ENCODE results near the gene ODF4. TPM values are rescaled to one million over a fixed set of nuclear protein-coding genes. Genes with fewer than 3 reads are reported as not detected.
"Not testable (repeated sequence)": the region's sequence is repeated elsewhere in the genome, so short reads cannot be mapped to it uniquely, and the experiment has no call there.

ODF4 gene
- total RNA-seq, 1 donor from 2014 or later = not detected

DNA sequence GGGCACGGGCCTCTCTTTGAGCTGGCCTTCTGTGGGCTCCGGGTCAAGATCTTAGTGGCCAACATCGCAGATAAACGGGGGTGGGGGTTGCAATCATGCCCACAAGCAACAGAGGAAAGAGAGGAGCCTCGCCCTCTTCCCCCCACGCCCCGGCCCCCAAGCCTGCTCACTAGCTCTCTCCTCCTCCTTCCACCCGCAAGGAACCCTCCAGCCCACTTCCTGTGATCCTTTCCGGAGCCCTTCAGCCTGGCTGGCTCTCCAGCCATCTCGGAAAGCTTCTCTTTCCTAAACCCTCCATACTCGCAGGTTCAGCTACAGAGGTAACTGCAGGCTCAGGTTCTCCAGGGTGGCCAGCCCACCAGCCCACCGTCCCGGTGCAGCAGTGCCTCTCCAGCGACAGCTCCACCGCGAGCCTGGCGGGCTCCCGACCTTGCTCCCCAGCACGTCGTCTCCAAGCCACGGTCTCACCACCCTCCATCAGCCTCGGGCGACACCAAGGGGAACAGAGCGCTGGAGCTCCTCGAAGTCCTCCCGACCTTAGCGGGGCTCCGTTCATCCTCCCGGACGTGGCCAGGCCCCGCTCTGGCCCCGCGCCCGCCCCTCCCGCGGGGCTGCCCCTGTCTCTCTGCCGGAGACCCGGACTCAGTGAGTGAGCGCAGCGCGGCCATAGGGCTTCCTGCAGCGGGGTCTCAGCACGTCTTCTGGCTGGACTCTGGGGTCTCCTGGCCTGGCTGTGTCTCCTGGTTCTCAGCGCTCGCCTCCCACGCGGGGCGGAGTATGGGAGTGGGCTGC is 12.9 kb upstream of the ODF4 start:
- peak; percentile 59 for DNase-seq (ENCODE audit: low spot score)

DNA sequence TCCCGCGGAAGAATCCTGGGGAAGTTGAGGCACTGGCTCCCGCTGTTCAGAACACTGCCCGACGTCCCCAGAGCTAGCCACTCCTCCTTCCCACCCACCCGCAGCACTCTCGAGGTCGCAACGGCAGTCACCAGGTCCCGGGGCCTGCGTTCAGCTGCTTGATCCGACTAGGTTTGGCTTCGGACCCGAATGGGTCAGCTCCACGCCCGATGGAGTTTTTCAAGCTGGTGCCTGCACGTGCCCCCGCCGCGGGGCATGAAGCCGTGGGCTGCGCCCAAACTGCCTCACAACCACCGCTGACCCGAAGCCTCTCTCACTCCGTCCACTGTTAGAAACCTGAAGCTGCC is 12.4 kb upstream of the ODF4 start:
- no peak for DNase-seq (ENCODE audit: low spot score)

DNA sequence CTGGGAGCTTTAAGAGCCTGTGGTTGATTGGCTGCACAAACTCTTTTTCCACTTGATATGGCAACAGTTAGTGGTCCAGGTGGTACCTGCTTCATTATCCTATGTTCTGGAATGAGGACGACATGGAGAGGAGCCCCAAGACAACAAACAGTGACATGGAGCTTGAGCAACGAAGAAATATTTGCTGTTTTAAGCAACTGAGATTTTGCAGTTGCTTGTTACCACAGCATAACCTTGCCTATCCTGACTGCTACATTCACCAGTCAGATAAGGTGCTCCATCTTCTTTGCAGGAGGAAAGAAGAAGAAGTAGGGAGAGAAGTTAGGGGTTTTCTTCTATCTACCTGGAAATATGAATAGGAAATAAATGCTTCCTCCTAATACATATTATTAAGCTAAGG is 7.5 kb upstream of the ODF4 start:
- DNase-seq (ENCODE audit: low spot score) = no peak

DNA sequence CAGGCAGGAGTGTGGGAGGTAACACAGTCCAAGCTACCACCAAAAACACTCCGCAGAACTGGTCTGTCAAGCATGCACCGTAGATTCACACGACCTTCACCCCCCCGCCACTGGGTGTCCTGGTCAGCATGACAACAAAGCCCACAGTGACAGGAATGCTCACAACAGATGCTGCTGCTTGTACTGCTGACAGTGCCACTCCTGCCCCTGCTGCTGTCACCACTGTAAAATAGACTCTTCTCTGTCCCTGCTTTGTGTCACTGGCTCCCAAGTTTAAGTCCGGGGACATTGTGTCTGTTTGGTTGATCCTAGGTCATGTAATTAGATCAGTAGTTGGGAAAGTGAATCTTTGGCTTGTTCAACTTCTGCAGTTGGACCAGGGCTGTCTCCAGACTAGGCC is 7.0 kb upstream of the ODF4 start:
- DNase-seq (ENCODE audit: low spot score) = no peak

DNA sequence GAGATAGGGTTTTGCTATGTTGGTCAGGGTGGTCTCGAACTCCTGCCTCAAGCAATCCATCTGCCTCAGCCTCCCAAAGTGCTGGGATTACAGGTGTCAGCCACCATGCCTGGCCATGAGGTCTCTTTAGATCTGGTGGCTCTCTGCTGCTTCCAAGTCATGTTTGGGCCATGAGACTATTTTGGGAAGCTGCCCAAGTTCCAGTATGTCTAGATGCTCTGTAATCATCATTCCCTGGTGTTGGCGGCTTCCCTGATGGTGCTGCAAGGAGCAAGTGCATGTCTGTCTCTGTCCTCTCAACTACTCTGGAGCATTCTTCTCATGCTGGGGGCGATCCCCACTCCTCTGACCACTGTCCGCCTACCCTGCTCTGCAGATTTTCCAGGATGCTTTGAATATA is 6.4 kb upstream of the ODF4 start:
- DNase-seq (ENCODE audit: low spot score) = no peak

DNA sequence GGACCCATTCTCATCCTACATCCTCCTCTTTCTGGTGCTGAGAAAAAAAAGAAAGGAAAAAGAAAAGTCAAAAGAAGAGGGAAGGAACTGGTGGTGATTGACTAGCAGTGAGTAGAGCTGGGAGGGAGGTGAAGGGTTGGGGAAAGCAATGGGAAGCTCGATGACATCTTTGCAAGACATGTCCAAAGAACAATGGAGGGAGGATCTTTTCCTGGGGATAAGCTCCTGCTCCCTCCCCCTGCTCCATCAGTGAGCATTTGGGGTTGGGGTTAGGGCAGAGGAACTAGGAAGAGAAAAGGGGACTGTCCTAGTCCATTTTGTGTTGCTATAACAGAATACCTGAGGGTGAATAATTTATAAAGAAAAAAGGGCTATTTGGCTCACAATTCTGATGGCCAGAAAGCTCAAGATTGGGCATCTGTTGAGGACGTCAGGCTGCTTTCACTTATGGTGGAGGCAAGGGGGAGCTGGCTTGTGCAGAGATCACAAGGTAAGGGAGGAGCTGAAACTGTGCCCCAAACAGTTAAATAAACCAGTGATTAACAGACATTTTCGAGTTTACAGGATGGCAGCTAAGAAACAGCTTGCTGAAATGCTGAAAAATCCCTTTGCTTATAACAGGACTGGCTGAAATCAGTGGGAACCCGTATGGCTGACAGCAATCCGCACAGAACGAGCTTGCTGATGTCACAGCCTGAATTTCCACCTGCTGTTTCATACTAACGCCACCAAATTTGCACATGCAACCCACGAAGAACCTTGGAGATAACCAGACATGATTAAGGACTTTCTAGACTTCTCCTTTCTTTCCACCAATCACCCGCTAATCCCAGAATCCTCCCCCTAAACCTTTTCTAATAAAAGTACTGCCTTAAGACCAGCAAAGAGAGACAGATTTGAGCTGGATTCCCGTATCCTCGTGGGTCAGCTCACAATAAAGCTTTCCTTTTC is 1.6 kb upstream of the ODF4 start:
- DNase-seq (ENCODE audit: low spot score) = no peak

DNA sequence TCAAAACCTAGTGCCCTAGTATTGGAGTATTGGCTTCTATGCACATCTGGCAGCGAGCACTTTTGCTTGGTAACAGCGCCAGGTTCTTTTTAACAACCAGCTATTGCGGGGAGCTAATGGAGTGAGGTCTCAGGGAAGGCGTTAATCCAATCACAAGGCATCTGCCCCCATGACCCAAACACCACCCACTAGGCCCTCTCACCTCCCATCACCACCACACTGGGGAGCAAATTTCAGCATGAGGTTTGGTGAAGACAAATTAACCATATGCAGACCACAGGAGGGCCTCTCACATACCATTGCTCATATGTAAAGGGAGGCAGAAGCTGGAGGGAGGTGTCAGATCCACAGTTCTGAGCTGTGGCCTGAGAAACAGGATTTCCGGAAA is 893 bp upstream of the ODF4 start:
- no peak for DNase-seq (ENCODE audit: low spot score)

DNA sequence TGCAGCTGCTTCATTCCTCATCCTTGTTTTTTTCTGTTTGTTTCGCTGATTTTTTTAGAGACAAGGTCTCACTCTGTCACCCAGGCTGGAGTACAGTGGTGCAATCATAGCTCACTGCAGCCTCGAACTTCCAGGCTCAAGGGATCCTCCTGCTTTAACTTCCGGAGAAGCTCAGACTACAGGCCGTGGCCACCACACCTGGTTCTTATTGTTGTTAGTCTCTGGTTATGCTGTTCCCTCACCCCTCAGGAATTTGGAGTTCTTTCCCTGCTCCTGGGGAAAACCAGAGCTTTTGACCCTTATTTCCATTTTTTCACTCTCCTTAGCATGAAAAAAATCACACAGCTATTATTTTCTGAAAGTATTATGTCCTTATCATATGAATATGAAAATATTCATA is 1.8 kb downstream of the ODF4 start:
- DNase-seq (ENCODE audit: low spot score) = no peak

DNA sequence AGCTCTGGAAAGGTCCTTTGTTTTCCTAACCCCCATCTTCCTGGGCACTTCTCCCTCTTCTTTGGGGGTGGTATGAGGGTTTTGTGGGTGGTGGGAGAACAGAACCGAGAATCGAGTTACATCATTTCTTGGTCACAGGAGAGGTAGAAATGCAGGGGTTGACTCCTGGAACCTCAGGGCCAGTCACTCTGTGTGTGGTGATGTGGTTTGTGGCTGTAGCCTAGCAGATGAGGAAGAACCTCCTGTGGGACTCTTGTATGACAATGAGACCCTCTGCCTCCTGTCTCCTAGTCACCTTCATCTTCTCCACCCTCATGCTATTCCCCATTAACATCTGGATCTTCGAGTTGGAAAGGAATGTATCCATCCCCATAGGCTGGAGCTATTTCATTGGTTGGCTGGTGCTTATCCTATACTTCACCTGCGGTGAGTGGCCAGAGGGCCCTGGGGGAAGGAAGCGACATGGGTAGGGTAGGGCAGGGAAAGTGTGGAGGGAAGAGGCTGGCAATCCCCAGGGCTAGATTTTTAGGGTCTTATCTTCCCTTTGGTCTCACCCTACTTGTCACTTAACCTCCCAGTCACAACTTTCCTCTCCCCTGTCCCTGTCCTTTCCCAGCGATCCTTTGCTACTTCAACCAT is 5.5 kb downstream of the ODF4 start:
- no peak for DNase-seq (ENCODE audit: low spot score)

DNA sequence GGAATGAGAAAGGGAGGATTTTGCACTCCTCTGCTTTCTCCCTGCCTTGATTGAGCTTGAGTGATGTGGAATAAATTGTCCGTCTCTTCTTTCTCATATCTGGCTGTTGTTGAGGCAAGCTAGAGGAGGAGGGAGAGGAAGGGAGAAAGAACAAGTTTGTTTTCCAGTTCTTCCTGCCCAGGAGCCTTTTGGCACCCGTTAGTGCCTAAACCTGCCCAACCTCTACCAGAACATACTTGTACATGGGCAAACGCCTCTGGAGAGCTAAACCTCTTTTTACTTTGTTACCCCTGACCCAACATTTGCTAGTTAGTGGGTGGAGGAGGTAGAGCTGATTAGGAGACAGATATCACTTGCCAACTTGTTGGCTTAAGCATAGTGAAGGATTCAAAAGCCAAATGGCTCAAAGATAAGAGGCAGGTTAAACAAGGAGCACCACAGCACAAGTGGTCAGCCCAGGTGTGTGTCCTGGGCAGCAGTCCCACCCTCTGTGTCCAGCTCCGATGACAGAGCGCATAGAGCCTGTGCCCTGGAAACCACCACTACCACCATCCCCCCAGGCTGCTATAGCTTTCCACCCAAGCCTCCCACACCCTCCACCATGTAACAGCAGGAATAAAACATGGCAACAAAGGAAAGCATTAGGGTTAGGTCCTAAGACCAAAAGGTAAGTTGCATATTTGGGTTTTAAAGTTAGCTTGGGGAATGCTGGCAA is 6.5 kb downstream of the ODF4 start:
- peak; percentile 61 for DNase-seq (ENCODE audit: low spot score)

DNA sequence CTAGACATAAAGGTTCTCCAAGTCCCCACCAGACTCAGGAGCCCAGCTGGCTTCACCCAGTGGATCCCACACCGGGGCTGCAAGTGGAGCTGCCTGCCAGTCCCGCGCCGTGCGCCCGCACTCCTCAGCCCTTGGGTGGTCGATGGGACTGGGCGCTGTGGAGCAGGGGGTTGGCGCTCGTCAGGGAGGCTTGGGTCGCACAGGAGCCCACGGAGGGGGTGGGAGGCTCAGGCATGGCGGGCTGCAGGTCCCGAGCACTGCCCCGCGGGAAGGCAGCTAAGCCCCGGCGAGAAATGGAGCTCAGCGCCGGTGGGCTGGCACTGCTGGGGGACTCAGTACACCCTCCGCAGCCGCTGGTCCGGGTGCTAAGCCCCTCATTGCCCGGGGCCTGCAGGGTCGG is 7.4 kb downstream of the ODF4 start:
- DNase-seq (ENCODE audit: low spot score) = not testable (repeated sequence)

DNA sequence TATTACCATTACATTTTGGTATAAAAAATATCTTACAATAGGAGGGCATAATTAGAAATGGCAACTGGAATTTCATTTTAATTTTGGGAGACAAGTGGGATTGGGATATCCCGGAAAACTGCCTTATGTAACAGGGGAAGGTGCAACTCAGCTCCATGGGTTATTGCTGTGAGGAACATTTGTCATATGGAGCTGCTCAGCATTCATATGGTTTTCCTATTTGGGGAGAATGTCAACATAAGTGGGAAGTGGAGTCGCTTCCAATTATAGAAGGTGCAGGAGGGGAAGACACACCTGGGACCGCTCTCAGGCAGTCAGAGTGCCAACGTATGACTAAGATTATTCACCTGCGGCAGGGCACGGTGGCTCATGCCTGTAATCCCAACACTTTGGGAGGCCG is 10.7 kb downstream of the ODF4 start:
- DNase-seq (ENCODE audit: low spot score) = no peak

DNA sequence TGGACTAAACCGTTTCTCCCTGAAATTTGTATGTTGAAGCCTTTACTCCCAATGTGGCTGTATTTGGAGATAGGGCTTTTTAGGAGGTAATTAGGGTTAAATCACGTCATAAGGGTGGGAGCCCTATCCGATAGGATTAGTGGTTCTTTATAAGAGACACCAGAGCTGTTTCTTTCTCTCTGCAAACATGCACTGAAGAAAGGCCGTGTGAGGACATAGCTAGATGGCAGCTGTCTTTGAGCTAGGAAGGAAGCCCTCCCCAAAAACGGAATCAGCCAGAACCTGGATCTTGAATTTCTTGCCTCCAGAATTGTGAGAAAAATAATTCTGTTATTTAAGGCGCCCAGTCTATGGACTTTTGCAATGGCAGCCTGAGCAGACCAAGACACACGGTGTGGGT is 14.1 kb downstream of the ODF4 start:
- DNase-seq (ENCODE audit: low spot score) = no peak

DNA sequence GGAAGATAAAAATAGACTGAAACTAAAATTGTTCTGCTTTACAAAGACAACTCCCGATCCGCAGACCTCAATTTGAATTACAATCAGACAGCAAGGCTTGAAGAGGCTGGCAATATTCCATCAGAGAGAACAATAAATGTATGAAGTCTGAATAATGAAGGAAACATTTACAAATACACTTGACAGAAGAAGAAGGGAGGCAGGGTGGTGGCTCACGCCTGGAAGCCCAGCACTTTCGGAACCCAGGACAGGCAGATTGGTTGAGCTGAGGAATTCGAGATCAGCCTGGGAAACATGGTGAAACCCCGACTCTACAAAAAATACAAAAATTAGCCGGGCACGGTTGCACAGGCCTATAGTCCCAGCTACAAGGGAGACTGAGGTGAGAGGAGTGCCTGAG is 14.6 kb downstream of the ODF4 start:
- DNase-seq (ENCODE audit: low spot score) = no peak

DNA sequence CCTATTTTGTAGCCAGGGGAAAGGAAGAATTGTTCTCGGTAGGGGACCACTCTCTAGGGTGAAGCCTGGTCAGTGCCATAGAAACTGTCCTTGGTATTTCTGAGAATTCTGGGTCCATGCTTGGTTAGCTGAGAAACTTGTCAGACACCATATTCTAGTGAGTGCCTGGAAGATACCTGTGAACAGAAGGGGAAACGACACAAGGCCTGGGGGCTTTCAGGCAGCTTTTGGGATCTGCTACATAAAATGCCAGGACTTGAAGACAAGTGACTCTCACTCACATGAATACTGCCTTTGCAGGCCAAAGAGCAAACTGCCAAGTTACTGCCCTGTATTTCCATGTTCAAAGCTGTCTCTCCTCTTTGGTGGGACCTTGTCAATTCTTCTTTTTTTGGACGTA is 18.3 kb downstream of the ODF4 start:
- DNase-seq (ENCODE audit: low spot score) = no peak

DNA sequence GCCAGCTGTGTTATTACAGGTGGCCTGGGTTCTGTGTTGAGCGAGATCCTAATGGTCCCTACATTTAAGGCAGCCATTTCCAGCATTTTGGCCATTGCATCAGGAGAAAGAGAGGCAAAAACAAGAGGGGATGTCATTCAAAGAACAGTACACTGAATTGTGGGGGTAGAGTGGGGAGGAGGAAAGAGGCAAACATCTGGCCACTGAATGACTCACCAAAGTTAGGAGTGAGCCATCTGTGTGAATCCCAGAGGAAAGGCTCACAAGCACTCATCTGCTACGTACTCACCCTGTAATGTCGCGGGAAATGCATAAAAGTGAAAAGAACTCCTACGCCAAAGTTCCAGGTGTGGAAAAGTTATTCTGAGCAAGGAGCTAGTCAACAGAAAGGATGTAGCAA is 20.1 kb downstream of the ODF4 start:
- DNase-seq (ENCODE audit: low spot score) = no peak

DNA sequence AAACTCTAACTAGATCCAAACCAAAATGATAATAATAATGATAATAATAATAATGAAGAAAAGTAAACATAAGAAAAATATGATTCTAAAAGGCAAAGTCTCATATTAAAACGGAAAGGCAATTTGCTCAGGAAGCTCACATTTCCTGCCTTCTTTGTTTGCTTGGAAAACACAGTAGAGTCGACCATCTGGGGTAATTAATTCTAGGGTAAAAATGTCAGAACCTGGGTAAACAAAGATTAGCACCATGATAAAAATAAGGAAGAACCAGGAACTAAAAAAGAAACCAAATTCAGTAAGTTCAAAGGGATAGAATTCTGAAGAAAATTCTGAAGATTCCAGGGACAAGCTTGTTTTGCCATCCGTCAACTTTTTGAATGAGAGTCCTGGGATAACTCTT is 20.6 kb downstream of the ODF4 start:
- no peak for DNase-seq (ENCODE audit: low spot score)

DNA sequence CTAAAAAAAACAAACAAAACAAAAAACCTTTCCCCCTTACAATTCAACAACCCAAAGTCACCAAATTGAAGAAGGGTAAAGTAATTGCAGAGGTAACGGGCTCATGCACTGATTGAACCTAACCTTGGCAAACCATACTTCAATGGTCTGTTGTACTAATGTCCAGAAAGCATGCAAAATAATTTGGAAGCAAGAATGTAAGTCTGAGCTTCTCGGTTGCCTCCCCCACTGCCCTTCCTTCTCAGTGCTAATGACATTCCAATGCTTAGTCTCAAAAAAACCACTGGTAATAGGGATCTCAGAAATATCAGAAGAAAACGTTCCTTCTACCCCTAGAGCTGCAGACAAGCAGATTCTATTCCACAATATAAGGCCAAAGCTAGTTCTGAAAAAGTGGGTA is 21.1 kb downstream of the ODF4 start:
- DNase-seq (ENCODE audit: low spot score) = no peak

DNA sequence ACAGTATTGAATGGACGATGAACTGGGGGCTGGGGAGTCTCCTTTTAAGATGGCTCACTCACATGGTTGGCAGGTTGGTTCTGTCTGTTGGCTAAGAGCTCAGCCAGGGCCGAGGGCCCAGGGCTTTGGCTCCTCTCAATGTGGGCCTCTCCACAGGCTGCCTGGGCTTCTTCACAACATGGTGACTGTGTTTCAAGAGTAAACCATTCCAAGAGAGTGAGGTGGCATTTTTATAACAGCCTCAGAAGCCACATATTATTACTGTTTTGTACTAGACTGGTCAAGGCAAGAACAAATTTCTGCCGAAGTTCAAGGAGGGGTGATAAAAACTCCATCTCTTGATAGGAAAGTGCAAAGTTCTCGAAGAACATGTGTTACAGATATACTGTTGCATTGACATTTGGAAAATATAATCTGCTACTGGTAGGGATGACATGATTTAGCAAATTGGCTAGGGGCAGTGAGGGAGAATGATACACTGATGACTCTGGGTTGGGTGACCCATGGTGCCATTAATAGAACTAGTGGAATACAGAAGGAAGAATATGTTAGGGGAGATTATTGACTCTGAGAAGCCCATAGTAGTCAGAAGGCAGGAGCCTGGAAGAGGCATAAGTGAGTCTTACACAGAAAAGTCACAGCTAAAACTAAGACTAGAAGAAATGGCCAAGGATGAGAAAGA is 23.2 kb downstream of the ODF4 start:
- DNase-seq (ENCODE audit: low spot score) = no peak

DNA sequence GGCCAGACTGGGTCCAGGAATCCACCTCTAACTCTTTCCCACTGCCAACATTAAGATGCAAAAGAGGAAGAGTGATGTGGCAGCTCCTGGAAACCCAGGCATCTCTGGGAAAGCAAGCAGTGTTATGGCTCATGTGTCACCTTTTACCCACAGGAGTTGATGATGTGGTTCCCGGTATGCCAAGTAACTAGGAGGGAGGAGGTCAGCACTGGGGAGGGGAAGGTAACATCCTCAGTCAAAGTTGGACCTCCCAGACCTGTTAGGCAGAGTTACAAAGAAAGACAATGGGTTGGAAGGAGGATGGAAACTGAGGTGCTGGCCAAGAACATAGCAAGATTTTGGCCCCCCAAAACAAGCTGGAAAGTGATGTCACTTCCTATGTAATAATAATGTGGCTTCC is 25.5 kb downstream of the ODF4 start:
- no peak for DNase-seq (ENCODE audit: low spot score)

DNA sequence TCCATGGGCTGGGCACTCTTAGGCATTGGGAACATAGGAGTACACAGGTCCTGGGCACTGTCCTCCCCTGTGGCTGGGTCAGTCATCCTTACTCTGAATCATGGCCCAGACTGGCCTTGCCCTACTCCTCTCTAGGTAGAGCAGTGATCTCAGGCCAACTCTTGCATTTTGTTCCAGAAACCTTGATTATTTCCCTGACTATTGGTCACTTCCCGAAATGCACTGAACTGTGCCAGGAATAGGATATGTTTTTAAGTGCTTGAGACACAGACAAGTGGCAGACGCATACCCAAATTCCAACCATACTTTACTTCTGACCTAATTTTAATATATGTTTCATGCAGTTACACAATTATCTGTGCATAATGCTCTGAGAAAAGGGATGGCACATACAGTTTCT is 26.6 kb downstream of the ODF4 start:
- no peak for DNase-seq (ENCODE audit: low spot score)

DNA sequence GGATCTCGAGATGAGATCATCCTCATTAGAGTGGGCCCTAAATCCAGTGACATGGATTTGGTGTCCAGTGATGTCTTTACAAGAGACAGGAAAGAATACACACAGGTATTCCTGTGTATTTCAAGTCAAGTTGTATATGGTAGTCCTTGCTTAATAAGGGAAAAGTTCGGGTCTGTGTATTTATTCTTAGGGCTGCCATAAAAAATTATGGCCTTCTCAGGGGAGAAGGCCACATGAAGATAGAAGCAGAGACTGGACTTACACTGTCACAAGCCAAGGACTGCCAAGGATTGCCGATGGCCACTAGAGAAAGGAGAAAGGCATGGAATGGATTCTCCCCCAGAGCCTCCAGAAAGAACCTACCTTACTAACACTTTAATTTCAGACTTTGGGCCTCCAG is 28.6 kb downstream of the ODF4 start:
- DNase-seq (ENCODE audit: low spot score) = no peak
